K562 (cell line): ENCODE results near the gene ZNF627. TPM values are rescaled to one million over a fixed set of nuclear protein-coding genes. Genes with fewer than 3 reads are reported as not detected.

Source experiments
- ASH1L ChIP-seq: fragments of 450-650 bp; IDR thresholded peaks from 2 replicates; pipeline ENCODE4 v1.6.1; 2018; ENCODE audit warnings: borderline replicate concordance, mild to moderate bottlenecking, low read depth; ENCODE audit not compliant: partially characterized antibody
- BACH1 ChIP-seq: fragments of 200-800 bp; sonication (Bioruptor generic); IDR thresholded peaks from 2 replicates; pipeline ENCODE4 v1.6.1; 2016; ENCODE audit warnings: missing genetic modification characterization, missing compliant biosample characterization
- EP400 ChIP-seq: fragments of 450-650 bp; IDR thresholded peaks from 2 replicates; pipeline ENCODE4 v1.6.1; 2017; ENCODE audit warnings: antibody characterized with exemption, mild to moderate bottlenecking, moderate library complexity
- GABPA ChIP-seq: fragments of 200-800 bp; sonication (Bioruptor generic); conservative IDR thresholded peaks from 2 replicates; pipeline ENCODE4 v1.6.1; 2016; ENCODE audit warnings: low read depth, missing genetic modification characterization, missing compliant biosample characterization
- KDM1A ChIP-seq, 2 experiments: fragments of 450-650 bp; IDR thresholded peaks; 2 replicates each; pipeline ENCODE4 v1.6.1; 2016; ENCODE audit warnings: mild to moderate bottlenecking in 2 of 2
- MCM3 ChIP-seq: fragments of 450-650 bp; IDR thresholded peaks from 2 replicates; pipeline ENCODE4 v1.6.1; 2016
- NELFE ChIP-seq: IDR thresholded peaks from 2 replicates; pipeline ENCODE4 v1.6.1; 2011; ENCODE audit warnings: mild to moderate bottlenecking; ENCODE audit not compliant: insufficient read depth, insufficient read length
- NRF1 ChIP-seq, 2 experiments: fragments of 450-650 bp; IDR thresholded peaks in 1 of 2; conservative IDR thresholded peaks in 1 of 2; 2 replicates each; pipeline ENCODE4 v1.6.1; 2014; ENCODE audit warnings: mild to moderate bottlenecking in 2 of 2
- POLR2A ChIP-seq: fragments of 450-650 bp; conservative IDR thresholded peaks from 2 replicates; pipeline ENCODE4 v1.6.1; 2016
- PYGO2 ChIP-seq: fragments of 450-650 bp; IDR thresholded peaks from 2 replicates; pipeline ENCODE4 v1.6.1; 2016; ENCODE audit warnings: mild to moderate bottlenecking, missing genetic modification characterization, moderate library complexity, missing compliant biosample characterization
- SAP30 ChIP-seq: fragments of 200-600 bp; sonication (generic); IDR thresholded peaks from 2 replicates; pipeline ENCODE4 v1.6.1; 2012; ENCODE audit warnings: borderline replicate concordance, low read depth, mild to moderate bottlenecking, moderate library complexity, low read length, control low read depth, inconsistent platforms; ENCODE audit not compliant: insufficient read depth, poor library complexity, severe bottlenecking
- SMARCC2 ChIP-seq: fragments of 450-650 bp; IDR thresholded peaks from 2 replicates; pipeline ENCODE4 v1.6.1; 2017; ENCODE audit warnings: antibody characterized with exemption, moderate library complexity, mild to moderate bottlenecking, low read depth
- SRSF1 ChIP-seq: fragments of 200-400 bp; formaldehyde crosslinking; IDR thresholded peaks from 2 replicates; pipeline ENCODE4 v1.6.1; 2017; ENCODE audit warnings: mild to moderate bottlenecking, low read depth, low read length, moderate library complexity
- XRCC4 ChIP-seq: IDR thresholded peaks from one replicate; pipeline ENCODE4 v1.6.1; 2011; ENCODE audit not compliant: insufficient read depth, insufficient read length; ENCODE audit errors: extremely low read depth
- ZBED1 ChIP-seq: IDR thresholded peaks from 2 replicates; pipeline ENCODE4 v1.6.1; 2014
- ZNF695 ChIP-seq: fragments of 450-650 bp; formaldehyde crosslinking; IDR thresholded peaks from 2 replicates; pipeline ENCODE4 v1.4.0; 2020; ENCODE audit warnings: mild to moderate bottlenecking, moderate library complexity
- ZNF717 ChIP-seq: fragments of 250-450 bp; sonication (Bioruptor Pico); IDR thresholded peaks from 2 replicates; pipeline ENCODE4 v1.5.0; 2021
- polyA plus RNA-seq, 8 experiments: library from polyadenylated mRNA; depleted of rRNA in 4 of 8; stranded (reverse) in 5 of 8; unstranded in 3 of 8; fragments of >200 nt; fragmentation: Nextera tagmentation in 2 of 8; fragmentation: Illumina TruSeq in 1 of 8; extraction: Ambion mirVana in 2 of 8; extraction: Trizol in 1 of 8; gene quantifications; 2 replicates each; pipeline versions ENCODE4 v1.2.1 to v1.2.3, GENCODE V29; 2011 to 2014; ENCODE audit warnings: inconsistent platforms in 1 of 8, missing spikeins in 1 of 8
- total RNA-seq, 7 experiments: library from RNA; depleted of rRNA in 6 of 7; stranded (reverse); fragments of >200 nt in 6 of 7; fragmentation: Illumina TruSeq in 2 of 7; extraction: Trizol in 2 of 7; gene quantifications; 2 replicates each; pipeline versions ENCODE4 v1.2.1 to v1.2.3, GENCODE V29; 2011 to 2021; ENCODE audit warnings: low replicate concordance in 1 of 7
- TF ChIP-seq, protein P1 (sequence below): fragments of 450-650 bp; formaldehyde crosslinking; IDR thresholded peaks from 2 replicates; pipeline ENCODE4 v1.4.0; 2022; ENCODE audit warnings: missing genetic modification characterization
- TF ChIP-seq, protein P2 (sequence below): fragments of 450-650 bp; IDR thresholded peaks from 2 replicates; pipeline ENCODE4 v1.6.1; 2016
- TF ChIP-seq, protein P3 (sequence below), 2 experiments: fragments of 450-650 bp; conservative IDR thresholded peaks; 2 replicates each; pipeline ENCODE4 v1.6.1; 2017; ENCODE audit warnings: mild to moderate bottlenecking in 2 of 2, moderate library complexity in 2 of 2
- TF ChIP-seq, protein P4 (sequence below): fragments of 450-650 bp; IDR thresholded peaks from 2 replicates; pipeline ENCODE4 v1.6.1; 2016; ENCODE audit warnings: antibody characterized with exemption
- TF ChIP-seq, protein P5 (sequence below), 3 experiments: fragments of 200-800 bp in 1 of 3; sonication (Bioruptor generic) in 1 of 3; sonication (generic) in 1 of 3; formaldehyde crosslinking in 1 of 3; IDR thresholded peaks; 2 replicates each; pipeline versions ENCODE4 v1.6.1 to v1.8.0; 2016 to 2022; ENCODE audit warnings: mild to moderate bottlenecking in 2 of 3, missing compliant biosample characterization in 2 of 3, missing genetic modification characterization in 2 of 3, missing genetic modification reagents in 1 of 3

Gene ZNF627
- total and polyA plus RNA-seq, 9 of the 15 experiments (the other 6 are each of a cell fraction or from before 2014, with no cell fraction given), result 6.4 to 19.9 (median 10.6) TPM

DNA sequence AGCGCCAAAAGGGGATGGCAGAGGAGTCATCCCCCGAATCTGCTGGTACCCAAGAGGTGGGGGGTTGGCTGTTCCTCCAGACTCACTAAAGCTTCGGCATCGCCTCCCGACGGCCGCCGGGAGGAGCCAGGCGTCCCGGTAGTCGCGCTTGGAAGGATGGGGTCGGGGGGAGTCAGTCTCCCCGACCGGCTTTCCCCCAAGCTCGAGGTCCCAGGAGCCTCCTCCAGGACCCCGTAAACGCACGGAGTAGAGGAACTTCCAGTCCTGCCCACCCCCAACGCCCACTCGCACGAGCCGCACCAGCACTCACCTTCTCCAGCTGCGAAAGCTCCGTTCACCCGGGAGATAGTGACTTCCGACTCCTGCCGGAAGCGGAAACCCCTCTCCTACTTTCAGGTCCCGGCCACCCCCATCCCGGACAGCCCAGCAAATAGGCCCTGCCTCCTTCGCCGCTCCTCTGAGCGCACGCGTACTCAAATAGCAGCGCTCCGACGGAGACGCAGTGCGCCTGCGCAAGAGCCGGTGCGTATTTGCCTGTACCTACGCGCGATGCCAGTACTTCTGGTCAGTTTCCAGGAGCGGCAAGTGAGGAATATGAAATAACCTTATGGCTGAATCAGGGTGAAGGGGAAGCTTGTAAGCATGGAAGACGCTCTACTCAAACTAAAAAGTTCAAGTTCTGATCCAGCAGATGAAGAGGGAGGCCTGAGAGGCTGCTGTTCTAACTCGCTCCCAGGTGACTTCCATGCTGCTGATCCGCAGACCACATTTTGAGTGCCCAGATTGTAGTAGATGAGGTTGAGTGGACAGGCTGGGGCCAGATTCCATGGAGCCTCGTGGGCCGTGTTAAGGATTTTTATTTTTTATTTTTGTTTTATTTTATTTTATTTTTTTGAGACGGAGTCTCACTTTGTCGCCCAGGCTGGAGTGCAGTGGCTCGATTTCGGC, 38.1 kb upstream of the ZNF627 start, which contains the start of gene ELOF1 (continued):
- TF ChIP-seq PYGO2 (no peak), EP400 (peak; percentile 60; the same call in 1 of the 2 replicates), KDM1A (IDR thresholded peaks at IDR 0.05) (0 out of 4 replicates have a peak, but pooled peaks of 1 of the 2 experiments have one; percentile 7), XRCC4 (no peak), MCM3 (no peak), GABPA (tag) (peak; percentile 97), NELFE (no peak), SMARCC2 (no peak), ZNF717 (CRISPR knock-in tag) (no peak), ZNF695 (CRISPR knock-in tag) (no peak), ASH1L (no peak), ZBED1 (no peak), POLR2A (peak; percentile 97), SAP30 (peak; percentile 89), NRF1 (conservative IDR thresholded peaks at IDR 0.05 in 1 of 2, IDR thresholded peaks at IDR 0.05 in 1 of 2) (peak; percentile 99), SRSF1 (no peak), BACH1 (tag) (no peak)
- TF ChIP-seq, protein P1, sequence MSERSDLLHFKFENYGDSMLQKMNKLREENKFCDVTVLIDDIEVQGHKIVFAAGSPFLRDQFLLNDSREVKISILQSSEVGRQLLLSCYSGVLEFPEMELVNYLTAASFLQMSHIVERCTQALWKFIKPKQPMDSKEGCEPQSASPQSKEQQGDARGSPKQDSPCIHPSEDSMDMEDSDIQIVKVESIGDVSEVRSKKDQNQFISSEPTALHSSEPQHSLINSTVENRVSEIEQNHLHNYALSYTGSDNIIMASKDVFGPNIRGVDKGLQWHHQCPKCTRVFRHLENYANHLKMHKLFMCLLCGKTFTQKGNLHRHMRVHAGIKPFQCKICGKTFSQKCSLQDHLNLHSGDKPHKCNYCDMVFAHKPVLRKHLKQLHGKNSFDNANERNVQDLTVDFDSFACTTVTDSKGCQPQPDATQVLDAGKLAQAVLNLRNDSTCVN (CRISPR knock-in tag), result no peak
- TF ChIP-seq, protein P2, sequence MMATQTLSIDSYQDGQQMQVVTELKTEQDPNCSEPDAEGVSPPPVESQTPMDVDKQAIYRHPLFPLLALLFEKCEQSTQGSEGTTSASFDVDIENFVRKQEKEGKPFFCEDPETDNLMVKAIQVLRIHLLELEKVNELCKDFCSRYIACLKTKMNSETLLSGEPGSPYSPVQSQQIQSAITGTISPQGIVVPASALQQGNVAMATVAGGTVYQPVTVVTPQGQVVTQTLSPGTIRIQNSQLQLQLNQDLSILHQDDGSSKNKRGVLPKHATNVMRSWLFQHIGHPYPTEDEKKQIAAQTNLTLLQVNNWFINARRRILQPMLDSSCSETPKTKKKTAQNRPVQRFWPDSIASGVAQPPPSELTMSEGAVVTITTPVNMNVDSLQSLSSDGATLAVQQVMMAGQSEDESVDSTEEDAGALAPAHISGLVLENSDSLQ, result peak; percentile 62
- TF ChIP-seq, protein P3, sequence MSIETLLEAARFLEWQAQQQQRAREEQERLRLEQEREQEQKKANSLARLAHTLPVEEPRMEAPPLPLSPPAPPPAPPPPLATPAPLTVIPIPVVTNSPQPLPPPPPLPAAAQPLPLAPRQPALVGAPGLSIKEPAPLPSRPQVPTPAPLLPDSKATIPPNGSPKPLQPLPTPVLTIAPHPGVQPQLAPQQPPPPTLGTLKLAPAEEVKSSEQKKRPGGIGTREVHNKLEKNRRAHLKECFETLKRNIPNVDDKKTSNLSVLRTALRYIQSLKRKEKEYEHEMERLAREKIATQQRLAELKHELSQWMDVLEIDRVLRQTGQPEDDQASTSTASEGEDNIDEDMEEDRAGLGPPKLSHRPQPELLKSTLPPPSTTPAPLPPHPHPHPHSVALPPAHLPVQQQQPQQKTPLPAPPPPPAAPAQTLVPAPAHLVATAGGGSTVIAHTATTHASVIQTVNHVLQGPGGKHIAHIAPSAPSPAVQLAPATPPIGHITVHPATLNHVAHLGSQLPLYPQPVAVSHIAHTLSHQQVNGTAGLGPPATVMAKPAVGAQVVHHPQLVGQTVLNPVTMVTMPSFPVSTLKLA (conservative IDR thresholded peaks at IDR 0.05), result peak; percentile 69 to 87
- TF ChIP-seq, protein P4, sequence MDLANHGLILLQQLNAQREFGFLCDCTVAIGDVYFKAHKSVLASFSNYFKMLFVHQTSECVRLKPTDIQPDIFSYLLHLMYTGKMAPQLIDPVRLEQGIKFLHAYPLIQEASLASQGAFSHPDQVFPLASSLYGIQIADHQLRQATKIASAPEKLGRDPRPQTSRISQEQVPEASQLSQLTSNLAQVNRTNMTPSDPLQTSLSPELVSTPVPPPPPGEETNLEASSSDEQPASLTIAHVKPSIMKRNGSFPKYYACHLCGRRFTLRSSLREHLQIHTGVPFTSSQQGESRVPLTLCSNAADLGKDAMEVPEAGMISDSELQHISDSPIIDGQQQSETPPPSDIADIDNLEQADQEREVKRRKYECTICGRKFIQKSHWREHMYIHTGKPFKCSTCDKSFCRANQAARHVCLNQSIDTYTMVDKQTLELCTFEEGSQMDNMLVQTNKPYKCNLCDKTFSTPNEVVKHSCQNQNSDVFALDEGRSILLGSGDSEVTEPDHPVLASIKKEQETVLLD, result peak; percentile 98
- TF ChIP-seq, protein P5, sequence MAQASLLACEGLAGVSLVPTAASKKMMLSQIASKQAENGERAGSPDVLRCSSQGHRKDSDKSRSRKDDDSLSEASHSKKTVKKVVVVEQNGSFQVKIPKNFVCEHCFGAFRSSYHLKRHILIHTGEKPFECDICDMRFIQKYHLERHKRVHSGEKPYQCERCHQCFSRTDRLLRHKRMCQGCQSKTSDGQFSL (CRISPR knock-in tag; IDR thresholded peaks at IDR 0.05), result no peak
- TF ChIP-seq, protein P5 (tag; IDR thresholded peaks at IDR 0.05), result no peak; a peak in 1 of 4 replicates
